Glutamatergic neuron (in vitro differentiated cells): ENCODE measurements around the gene F2RL2. TPM values are rescaled to one million over a fixed set of nuclear protein-coding genes. Genes with fewer than 3 reads are reported as not detected.

Experiments
- DNase-seq: peaks from one replicate; pipeline ENCODE4 v3.0.0; 2022
- H3K27ac Mint-ChIP-seq: one replicate; pipeline ENCODE4 v1.8.0; 2020; ENCODE audit warnings: mild to moderate bottlenecking, mixed read lengths, inconsistent platforms; ENCODE audit not compliant: unreplicated experiment
- H3K27me3 Mint-ChIP-seq: one replicate; pipeline ENCODE4 v1.8.0; 2020; ENCODE audit warnings: mild to moderate bottlenecking, moderate library complexity, mixed read lengths, inconsistent platforms; ENCODE audit not compliant: unreplicated experiment
- H3K36me3 Mint-ChIP-seq: one replicate; pipeline ENCODE4 v1.8.0; 2020; ENCODE audit warnings: mild to moderate bottlenecking, mixed read lengths, inconsistent platforms; ENCODE audit not compliant: unreplicated experiment
- H3K4me1 Mint-ChIP-seq: one replicate; pipeline ENCODE4 v1.8.0; 2020; ENCODE audit warnings: mild to moderate bottlenecking, low read depth, mixed read lengths, inconsistent platforms; ENCODE audit not compliant: unreplicated experiment
- H3K4me3 Mint-ChIP-seq: one replicate; pipeline ENCODE4 v1.8.0; 2020; ENCODE audit warnings: mild to moderate bottlenecking, mixed read lengths, inconsistent platforms; ENCODE audit not compliant: unreplicated experiment
- H3K9me3 Mint-ChIP-seq: one replicate; pipeline ENCODE4 v1.8.0; 2020; ENCODE audit warnings: mild to moderate bottlenecking, moderate library complexity, mixed read lengths, inconsistent platforms; ENCODE audit not compliant: unreplicated experiment
- total RNA-seq: library from RNA; stranded (reverse); fragmentation: NEBNext Ultra II Directional; extraction: Animal tissue kit (Norgen Biotek cat#: 25700); gene quantifications from one replicate; pipeline ENCODE4 v1.2.1, GENCODE V29; 2021; ENCODE audit not compliant: unreplicated experiment
- TF ChIP-seq, protein P1 (sequence below): fragments of 200-600 bp; sonication (generic); IDR thresholded peaks from one replicate; pipeline ENCODE4 v1.5.0; 2021; ENCODE audit not compliant: partially characterized antibody, unreplicated experiment

Gene F2RL2
- total RNA-seq, 1 donor from 2014 or later: not detected

DNA sequence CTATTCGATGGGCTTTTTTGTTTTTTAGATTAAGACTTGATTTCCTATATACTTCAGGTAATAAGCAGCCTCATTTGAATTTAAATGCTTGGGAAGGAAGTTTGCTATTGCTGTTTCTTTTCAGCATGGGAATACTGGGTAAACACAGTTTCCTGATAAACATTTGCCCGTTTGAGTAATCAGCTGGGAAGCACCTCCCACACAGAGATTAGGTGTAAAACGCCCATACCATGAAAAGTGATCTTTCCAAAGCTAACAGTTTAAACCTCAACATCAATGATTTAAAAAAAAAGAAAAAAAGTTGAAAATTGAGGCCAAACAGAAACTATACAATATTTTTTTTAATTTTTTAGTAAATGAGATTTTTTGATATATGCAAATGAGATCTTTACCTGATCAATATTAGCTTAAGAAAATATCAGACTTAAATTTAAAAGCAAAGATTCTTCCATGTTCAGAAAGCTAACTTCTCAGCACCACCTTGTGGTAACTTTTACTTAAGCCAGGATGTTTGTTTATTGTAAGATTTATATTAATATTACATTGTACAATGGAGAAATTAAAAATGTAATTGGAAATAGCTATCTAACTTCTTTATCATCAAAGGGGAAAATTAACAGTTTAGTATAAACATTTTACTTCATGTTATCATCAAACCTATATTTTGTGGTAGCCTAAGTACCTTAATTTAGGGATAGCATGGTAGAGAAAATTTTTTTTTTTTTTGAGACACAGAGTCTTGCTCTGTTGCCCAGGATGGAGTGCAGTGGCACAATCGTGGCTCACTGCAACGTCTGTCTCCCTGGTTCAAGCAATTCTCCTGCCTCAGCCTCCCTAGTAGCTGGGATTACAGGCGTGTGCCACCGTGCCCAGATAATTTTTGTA lies 39.8 kb downstream of the F2RL2 start:
- TF ChIP-seq, protein P1, sequence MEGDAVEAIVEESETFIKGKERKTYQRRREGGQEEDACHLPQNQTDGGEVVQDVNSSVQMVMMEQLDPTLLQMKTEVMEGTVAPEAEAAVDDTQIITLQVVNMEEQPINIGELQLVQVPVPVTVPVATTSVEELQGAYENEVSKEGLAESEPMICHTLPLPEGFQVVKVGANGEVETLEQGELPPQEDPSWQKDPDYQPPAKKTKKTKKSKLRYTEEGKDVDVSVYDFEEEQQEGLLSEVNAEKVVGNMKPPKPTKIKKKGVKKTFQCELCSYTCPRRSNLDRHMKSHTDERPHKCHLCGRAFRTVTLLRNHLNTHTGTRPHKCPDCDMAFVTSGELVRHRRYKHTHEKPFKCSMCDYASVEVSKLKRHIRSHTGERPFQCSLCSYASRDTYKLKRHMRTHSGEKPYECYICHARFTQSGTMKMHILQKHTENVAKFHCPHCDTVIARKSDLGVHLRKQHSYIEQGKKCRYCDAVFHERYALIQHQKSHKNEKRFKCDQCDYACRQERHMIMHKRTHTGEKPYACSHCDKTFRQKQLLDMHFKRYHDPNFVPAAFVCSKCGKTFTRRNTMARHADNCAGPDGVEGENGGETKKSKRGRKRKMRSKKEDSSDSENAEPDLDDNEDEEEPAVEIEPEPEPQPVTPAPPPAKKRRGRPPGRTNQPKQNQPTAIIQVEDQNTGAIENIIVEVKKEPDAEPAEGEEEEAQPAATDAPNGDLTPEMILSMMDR: peak; percentile 18
- DNase-seq: no peak
- Mint-ChIP-seq H3K4me1 (no peaks in the 10 kb centered on the region), H3K27ac (no peak overlapping the region), H3K9me3 (no peaks in the 10 kb centered on the region), H3K36me3 (no peaks in the 10 kb centered on the region), H3K27me3 (no peaks in the 10 kb centered on the region), H3K4me3 (no peak overlapping the region)

DNA sequence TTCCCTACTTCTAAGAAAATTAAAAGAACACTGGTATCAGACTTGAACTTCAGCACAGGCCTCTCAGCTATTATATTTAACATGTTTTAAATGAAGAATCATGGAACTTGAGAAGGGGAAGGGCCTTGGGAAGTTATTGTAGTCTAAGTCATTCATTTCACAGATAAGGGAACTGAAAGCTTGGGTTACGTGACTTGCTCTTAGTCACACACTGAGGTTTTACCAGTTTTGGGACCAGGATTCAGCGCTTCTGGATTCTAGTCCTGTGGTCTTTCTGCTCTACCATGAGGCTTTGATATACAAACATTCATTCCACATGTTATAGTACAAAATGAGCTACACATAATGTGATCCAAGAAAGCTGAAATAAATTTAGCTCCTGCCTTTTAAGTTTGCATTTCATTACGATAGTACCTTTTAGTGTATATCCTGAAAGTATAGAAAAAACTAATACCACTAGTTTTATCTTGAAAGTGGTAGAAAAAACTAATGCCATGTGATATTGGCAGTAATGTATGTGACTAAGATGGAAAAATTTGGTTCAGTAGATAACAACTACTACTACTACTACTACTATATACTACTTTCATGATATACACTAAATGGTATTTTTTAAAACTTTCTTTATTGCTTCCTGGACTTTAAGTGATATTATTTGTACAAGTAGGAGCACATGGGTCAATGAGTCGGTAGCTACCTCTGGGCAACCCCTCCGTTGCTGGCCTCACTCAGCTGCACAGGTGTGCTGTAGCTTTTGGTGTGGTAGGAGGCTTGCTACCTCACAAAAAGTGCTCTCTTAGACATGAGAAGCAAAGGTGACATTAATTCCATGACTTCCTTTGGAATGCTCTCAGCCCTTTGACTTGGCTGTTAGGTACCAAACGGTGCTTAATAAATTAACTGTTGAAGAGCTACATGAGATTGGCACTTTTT lies 40.7 kb downstream of the F2RL2 start:
- H3K27ac Mint-ChIP-seq: no peak overlapping the region
- no peaks in the 10 kb centered on the region for H3K4me1 Mint-ChIP-seq
- no peak for DNase-seq
- TF ChIP-seq, protein P1: no peak
- H3K36me3 Mint-ChIP-seq: no peaks in the 10 kb centered on the region
- peaks cover 2% of the 10 kb centered on the region for H3K9me3 Mint-ChIP-seq
- H3K27me3 Mint-ChIP-seq: no peaks in the 10 kb centered on the region
- H3K4me3 Mint-ChIP-seq: no peak overlapping the region

DNA sequence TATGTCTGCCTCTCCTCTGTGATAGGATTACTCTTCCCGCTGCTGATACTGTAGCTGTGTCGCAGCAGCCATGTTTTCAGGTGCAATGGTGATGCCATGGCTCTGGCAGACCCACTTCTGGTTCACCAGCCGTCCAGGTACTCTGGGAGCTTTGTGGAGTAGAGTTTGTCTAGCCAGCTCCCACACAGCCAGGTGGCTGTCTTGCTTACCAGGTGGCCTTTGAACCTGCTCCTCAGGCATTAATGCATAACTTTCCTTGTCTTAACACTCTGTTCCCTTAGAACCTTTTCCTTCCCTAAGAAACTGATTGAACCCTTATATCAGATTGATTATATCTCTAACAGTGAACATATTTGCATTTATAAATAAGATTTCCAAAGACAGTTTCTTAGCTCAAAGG lies 42.2 kb downstream of the F2RL2 start:
- H3K27me3 Mint-ChIP-seq: no peaks in the 10 kb centered on the region
- H3K27ac Mint-ChIP-seq: no peak overlapping the region
- TF ChIP-seq, protein P1: no peak
- H3K36me3 Mint-ChIP-seq: no peaks in the 10 kb centered on the region
- no peak for DNase-seq
- peaks cover 2% of the 10 kb centered on the region for H3K9me3 Mint-ChIP-seq
- H3K4me1 Mint-ChIP-seq: no peaks in the 10 kb centered on the region
- H3K4me3 Mint-ChIP-seq: no peak overlapping the region

DNA sequence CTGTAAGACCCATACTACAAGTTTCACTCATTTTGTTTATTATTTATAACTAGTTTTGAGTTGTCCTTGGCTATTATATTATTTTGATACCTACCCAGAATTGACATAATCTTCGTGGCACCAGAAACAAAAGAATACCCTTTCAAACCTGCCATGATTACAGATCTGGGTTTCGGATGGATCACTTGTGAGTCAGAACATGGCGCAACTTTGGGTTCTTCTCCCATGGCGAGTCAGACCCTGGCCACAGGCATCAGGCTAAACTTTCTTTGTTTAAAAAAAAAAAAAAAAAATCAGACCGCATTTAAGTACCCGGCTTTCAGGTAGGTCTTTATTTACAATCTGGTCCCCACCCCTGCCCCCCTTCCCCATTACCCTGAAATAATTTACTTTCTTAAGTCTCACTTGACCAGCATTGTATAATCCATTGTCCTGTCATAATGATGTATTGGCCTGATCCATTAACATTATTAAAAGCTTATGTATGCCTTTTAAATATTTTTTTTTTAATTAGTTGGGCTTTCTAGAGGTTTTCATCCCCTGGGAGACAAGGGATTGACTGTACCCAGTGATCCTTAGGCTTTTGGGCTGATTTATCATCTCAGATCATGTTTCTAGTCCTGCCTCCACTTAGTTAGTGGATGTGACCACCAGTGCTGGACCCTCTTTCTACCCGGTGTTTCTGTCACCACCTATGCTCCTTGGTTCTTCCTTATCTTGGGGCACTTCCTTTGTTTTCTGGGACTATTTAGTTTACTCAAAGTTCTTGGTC lies 43.9 kb downstream of the F2RL2 start:
- DNase-seq: no peak

More for the DNA sequence above, 43.9 kb downstream of the F2RL2 start:
- H3K27me3 Mint-ChIP-seq: no peaks in the 10 kb centered on the region
- no peaks in the 10 kb centered on the region for H3K36me3 Mint-ChIP-seq
- TF ChIP-seq, protein P1: no peak
- no peak overlapping the region for H3K4me3 Mint-ChIP-seq
- no peaks in the 10 kb centered on the region for H3K4me1 Mint-ChIP-seq
- H3K27ac Mint-ChIP-seq: no peak overlapping the region
- H3K9me3 Mint-ChIP-seq: peaks cover 2% of the 10 kb centered on the region
